Measurements from ENCODE around the gene PARD3.

Gene PARD3

DNA sequence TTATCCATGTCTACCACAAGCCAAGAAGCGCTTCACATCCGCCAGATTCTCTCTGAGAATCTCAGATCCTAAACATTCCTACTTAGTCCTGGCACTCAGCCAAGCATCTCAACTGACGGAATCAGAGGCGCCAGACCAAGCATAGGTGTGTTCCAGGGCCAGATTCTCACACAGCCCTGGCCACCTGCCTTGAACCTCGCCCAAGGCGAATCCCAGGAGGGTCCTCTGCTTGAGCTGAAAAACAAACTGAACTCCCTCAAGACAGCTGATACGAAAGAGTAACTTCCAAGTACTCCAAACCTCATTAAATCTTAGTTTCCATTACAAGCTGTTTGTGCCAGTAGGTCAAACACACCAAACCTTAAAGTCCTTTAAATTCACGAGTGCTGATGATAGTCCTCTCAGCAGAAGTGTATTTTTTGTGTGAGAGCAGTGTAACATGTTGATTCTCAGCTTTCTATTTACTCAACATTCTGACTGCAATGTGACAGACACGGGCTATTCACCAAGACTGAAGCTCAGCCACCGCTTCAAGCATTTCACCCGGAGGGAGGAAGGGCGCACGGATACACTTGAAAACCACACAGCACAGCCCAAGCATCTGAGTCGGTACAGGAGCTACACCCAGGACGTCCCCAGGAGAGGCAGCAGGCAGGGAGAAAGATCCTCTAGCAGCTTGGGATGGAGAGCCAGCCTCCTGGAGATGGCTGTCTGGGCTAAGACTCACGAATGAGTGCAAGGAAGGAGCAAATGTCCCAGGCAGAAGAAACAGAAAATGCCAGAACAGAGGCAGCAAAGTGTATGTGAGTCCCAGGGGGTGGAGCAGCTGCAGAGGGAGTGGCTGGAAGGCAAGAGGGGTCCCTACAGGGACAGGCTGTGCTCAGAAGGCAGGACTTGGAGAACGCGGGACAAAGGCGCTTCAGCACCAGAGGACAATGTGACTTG lies 6.0 kb downstream of the PARD3 start:
- no peak for TF ChIP-seq TAF1 (IDR thresholded peaks at IDR 0.05; ENCODE audit: borderline replicate concordance, insufficient read depth, low read length)
- TF ChIP-seq FOXP2 (optimal IDR thresholded peaks at IDR 0.05; ENCODE audit: borderline replicate concordance, extremely low read depth, extremely low read length, insufficient read depth) = no peak
- no peak for TF ChIP-seq SIN3A (IDR thresholded peaks at IDR 0.05; ENCODE audit: borderline replicate concordance, insufficient read depth, low read length)
- TF ChIP-seq, protein P1, sequence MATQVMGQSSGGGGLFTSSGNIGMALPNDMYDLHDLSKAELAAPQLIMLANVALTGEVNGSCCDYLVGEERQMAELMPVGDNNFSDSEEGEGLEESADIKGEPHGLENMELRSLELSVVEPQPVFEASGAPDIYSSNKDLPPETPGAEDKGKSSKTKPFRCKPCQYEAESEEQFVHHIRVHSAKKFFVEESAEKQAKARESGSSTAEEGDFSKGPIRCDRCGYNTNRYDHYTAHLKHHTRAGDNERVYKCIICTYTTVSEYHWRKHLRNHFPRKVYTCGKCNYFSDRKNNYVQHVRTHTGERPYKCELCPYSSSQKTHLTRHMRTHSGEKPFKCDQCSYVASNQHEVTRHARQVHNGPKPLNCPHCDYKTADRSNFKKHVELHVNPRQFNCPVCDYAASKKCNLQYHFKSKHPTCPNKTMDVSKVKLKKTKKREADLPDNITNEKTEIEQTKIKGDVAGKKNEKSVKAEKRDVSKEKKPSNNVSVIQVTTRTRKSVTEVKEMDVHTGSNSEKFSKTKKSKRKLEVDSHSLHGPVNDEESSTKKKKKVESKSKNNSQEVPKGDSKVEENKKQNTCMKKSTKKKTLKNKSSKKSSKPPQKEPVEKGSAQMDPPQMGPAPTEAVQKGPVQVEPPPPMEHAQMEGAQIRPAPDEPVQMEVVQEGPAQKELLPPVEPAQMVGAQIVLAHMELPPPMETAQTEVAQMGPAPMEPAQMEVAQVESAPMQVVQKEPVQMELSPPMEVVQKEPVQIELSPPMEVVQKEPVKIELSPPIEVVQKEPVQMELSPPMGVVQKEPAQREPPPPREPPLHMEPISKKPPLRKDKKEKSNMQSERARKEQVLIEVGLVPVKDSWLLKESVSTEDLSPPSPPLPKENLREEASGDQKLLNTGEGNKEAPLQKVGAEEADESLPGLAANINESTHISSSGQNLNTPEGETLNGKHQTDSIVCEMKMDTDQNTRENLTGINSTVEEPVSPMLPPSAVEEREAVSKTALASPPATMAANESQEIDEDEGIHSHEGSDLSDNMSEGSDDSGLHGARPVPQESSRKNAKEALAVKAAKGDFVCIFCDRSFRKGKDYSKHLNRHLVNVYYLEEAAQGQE (IDR thresholded peaks at IDR 0.05; ENCODE audit: insufficient read depth in 1 of 2, low read depth in 2 of 2, low read length in 2 of 2) = no peak
- no peak for TF ChIP-seq POLR2AphosphoS5 (IDR thresholded peaks at IDR 0.05; ENCODE audit: low read depth, low read length)

DNA sequence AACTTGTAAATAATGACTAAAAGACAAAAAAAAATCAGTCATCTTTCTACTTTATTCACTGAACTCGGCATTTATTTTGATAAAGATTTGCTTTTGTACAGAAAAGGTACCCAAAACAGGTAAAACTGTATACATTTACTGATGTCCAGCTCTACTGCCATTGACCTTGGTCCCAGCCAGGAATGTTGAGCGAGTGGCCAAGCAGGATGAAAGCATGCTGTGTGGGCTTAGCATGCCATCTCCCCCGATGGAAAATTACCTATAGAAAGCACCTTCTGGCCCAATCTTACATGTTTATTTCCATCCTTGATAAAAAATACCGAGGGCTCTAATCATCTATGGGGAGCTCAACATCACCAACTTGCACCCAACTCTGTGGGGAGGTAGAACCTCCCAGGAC lies 6.8 kb downstream of the PARD3 start:
- TF ChIP-seq, protein P1 (IDR thresholded peaks at IDR 0.05; ENCODE audit: insufficient read depth in 1 of 2, low read depth in 2 of 2, low read length in 2 of 2) = no peak
- no peak for TF ChIP-seq POLR2AphosphoS5 (IDR thresholded peaks at IDR 0.05; ENCODE audit: low read depth, low read length)
- TF ChIP-seq FOXP2 (optimal IDR thresholded peaks at IDR 0.05; ENCODE audit: borderline replicate concordance, extremely low read depth, extremely low read length, insufficient read depth) = no peak
- TF ChIP-seq SIN3A (IDR thresholded peaks at IDR 0.05; ENCODE audit: borderline replicate concordance, insufficient read depth, low read length) = no peak
- no peak for TF ChIP-seq TAF1 (IDR thresholded peaks at IDR 0.05; ENCODE audit: borderline replicate concordance, insufficient read depth, low read length)

DNA sequence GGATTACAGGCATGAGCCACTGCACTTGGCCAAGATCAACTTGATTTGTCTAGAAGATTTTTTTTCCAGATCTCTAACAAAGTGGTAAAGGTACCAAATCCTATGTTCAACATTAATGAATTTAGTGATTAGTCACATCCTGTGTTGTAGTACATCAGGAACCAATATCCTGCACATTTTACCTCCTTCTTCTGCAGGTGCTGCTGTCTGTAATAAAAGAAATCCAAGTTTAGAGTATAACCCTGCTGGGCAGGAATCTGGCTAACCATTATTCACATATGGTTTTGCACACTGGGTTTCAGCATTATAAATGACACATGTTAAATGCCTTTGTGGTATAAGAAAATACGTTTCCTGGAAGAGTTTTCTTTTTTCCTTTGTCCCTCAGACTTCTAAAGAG lies 10.8 kb downstream of the PARD3 start:
- TF ChIP-seq, protein P1 (IDR thresholded peaks at IDR 0.05; ENCODE audit: insufficient read depth in 1 of 2, low read depth in 2 of 2, low read length in 2 of 2) = no peak
- TF ChIP-seq SIN3A (IDR thresholded peaks at IDR 0.05; ENCODE audit: borderline replicate concordance, insufficient read depth, low read length) = no peak

DNA sequence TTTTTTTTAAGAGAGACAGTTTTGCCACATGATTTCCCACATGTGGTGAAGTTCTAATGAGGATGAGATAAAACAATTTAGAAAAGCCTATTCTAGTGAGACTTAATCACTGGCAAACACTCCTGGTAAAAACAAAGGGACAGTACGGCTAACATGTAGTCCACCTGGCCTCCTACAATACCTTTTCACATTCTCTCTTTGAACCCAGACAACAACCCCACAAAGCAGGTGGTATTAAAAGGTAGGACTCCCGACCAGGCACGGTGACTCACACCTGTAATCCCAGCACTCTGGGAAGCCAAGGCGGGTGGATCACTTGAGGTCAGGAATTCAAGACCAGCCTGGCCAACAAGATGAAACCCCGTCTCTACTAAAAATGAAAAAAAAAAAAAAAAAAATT lies 12.4 kb downstream of the PARD3 start:
- TF ChIP-seq POLR2AphosphoS5 (IDR thresholded peaks at IDR 0.05; ENCODE audit: low read depth, low read length) = no peak
- TF ChIP-seq FOXP2 (optimal IDR thresholded peaks at IDR 0.05; ENCODE audit: borderline replicate concordance, extremely low read depth, extremely low read length, insufficient read depth) = no peak
- no peak for TF ChIP-seq SIN3A (IDR thresholded peaks at IDR 0.05; ENCODE audit: borderline replicate concordance, insufficient read depth, low read length)
- TF ChIP-seq, protein P1 (IDR thresholded peaks at IDR 0.05; ENCODE audit: insufficient read depth in 1 of 2, low read depth in 2 of 2, low read length in 2 of 2) = no peak
- no peak for TF ChIP-seq TAF1 (IDR thresholded peaks at IDR 0.05; ENCODE audit: borderline replicate concordance, insufficient read depth, low read length)
